H9 (cell line): Measurements from ENCODE around the gene SSTR3. TPM values are rescaled to one million over a fixed set of nuclear protein-coding genes. Genes with fewer than 3 reads are reported as not detected.

Experiments
- DNase-seq: peaks from one replicate; pipeline ENCODE4 v3.0.0-alpha.2; 2017
- H2AFZ ChIP-seq: one replicate; pipeline ENCODE4 v1.6.1; 2013; ENCODE audit warnings: mild to moderate bottlenecking, low read length, control low read depth, moderate library complexity
- H2AK5ac ChIP-seq: 2 replicates; pipeline ENCODE4 v1.6.1; 2013; ENCODE audit warnings: low read length, control low read depth, mixed read lengths; ENCODE audit not compliant: insufficient read length
- H2BK120ac ChIP-seq: one replicate; pipeline ENCODE4 v1.6.1; 2013; ENCODE audit warnings: low read depth, mild to moderate bottlenecking, low read length, control low read depth, inconsistent platforms; ENCODE audit not compliant: poor library complexity, severe bottlenecking
- H2BK12ac ChIP-seq: 2 replicates; pipeline ENCODE4 v1.6.1; 2013; ENCODE audit warnings: low read length, control low read depth, mixed read lengths, low read depth; ENCODE audit not compliant: insufficient read length
- H2BK15ac ChIP-seq: 2 replicates; pipeline ENCODE4 v1.6.1; 2013; ENCODE audit warnings: low read depth, low read length, control low read depth
- H2BK20ac ChIP-seq: one replicate; pipeline ENCODE4 v1.6.1; 2013; ENCODE audit warnings: low read depth, mild to moderate bottlenecking, low read length, control low read depth, inconsistent platforms; ENCODE audit not compliant: poor library complexity, severe bottlenecking
- H2BK5ac ChIP-seq: 2 replicates; pipeline ENCODE4 v1.6.1; 2013; ENCODE audit warnings: low read length, control low read depth, mixed read lengths; ENCODE audit not compliant: insufficient read length
- H3K14ac ChIP-seq: 2 replicates; pipeline ENCODE4 v1.6.1; 2013; ENCODE audit warnings: low read length, control low read depth; ENCODE audit not compliant: insufficient read depth
- H3K18ac ChIP-seq: 2 replicates; pipeline ENCODE4 v1.6.1; 2013; ENCODE audit warnings: low read depth, mild to moderate bottlenecking, mixed read lengths, low read length, control low read depth; ENCODE audit not compliant: insufficient read length
- H3K23ac ChIP-seq: 2 replicates; pipeline ENCODE4 v1.6.1; 2013; ENCODE audit warnings: low read length, control low read depth, mixed read lengths, low read depth; ENCODE audit not compliant: insufficient read length
- H3K23me2 ChIP-seq: 2 replicates; pipeline ENCODE4 v1.6.1; 2013; ENCODE audit warnings: low read depth, mild to moderate bottlenecking, mixed read lengths, low read length, control low read depth; ENCODE audit not compliant: insufficient read length, poor library complexity, severe bottlenecking
- H3K27ac ChIP-seq: 2 replicates; pipeline ENCODE4 v1.5.1; 2013; ENCODE audit warnings: low read length, control low read depth, mixed read lengths, low read depth; ENCODE audit not compliant: insufficient read length
- H3K27me3 ChIP-seq: 2 replicates; pipeline ENCODE4 v1.6.1; 2013; ENCODE audit warnings: low read length, control low read depth, inconsistent platforms; ENCODE audit not compliant: insufficient read depth
- H3K4ac ChIP-seq: 2 replicates; pipeline ENCODE4 v1.6.1; 2013; ENCODE audit warnings: low read depth, mild to moderate bottlenecking, control low read depth, inconsistent platforms, low read length, moderate library complexity
- H3K4me1 ChIP-seq: 2 replicates; pipeline ENCODE4 v1.6.1; 2013; ENCODE audit warnings: low read length, control low read depth, inconsistent platforms; ENCODE audit not compliant: insufficient read depth
- H3K4me2 ChIP-seq: 2 replicates; pipeline ENCODE4 v1.6.1; 2013; ENCODE audit warnings: low read length, control low read depth, mixed read lengths; ENCODE audit not compliant: insufficient read length, insufficient read depth
- H3K56ac ChIP-seq: 2 replicates; pipeline ENCODE4 v1.6.1; 2013; ENCODE audit warnings: low read depth, mild to moderate bottlenecking, mixed read lengths, low read length, control low read depth; ENCODE audit not compliant: insufficient read length
- H3K79me1 ChIP-seq: 2 replicates; pipeline ENCODE4 v1.6.1; 2013; ENCODE audit warnings: low read depth, mild to moderate bottlenecking, moderate library complexity, low read length, control low read depth, inconsistent platforms; ENCODE audit not compliant: insufficient read depth, poor library complexity, severe bottlenecking
- H3K79me2 ChIP-seq: 2 replicates; pipeline ENCODE4 v1.6.1; 2013; ENCODE audit warnings: low read length, control low read depth, inconsistent platforms; ENCODE audit not compliant: insufficient read depth
- H3K9ac ChIP-seq: 2 replicates; pipeline ENCODE4 v1.6.1; 2013; ENCODE audit warnings: low read length, control low read depth, mixed read lengths; ENCODE audit not compliant: insufficient read length; ENCODE audit errors: extremely low read depth
- H3K9me3 ChIP-seq: one replicate; pipeline ENCODE4 v1.6.1; 2013; ENCODE audit warnings: low read depth, low read length, inconsistent platforms; ENCODE audit not compliant: control insufficient read depth
- H3T11ph ChIP-seq: one replicate; pipeline ENCODE4 v1.6.1; 2013; ENCODE audit warnings: mild to moderate bottlenecking, low read length, control low read depth, inconsistent platforms
- H4K20me1 ChIP-seq: one replicate; pipeline ENCODE4 v1.6.1; 2013; ENCODE audit not compliant: control insufficient read depth, insufficient read length, insufficient read depth
- H4K5ac ChIP-seq: 2 replicates; pipeline ENCODE4 v1.6.1; 2013; ENCODE audit warnings: low read depth, mild to moderate bottlenecking, mixed read lengths, low read length, control low read depth; ENCODE audit not compliant: insufficient read length
- H4K8ac ChIP-seq: replicated peaks from 2 replicates; pipeline ENCODE4 v1.6.1; 2013; ENCODE audit warnings: low read length, control low read depth, mixed read lengths, low read depth; ENCODE audit not compliant: insufficient read length
- H4K91ac ChIP-seq: 2 replicates; pipeline ENCODE4 v1.6.1; 2013; ENCODE audit warnings: low read depth, mild to moderate bottlenecking, moderate library complexity, mixed read lengths, low read length, control low read depth; ENCODE audit not compliant: insufficient read length
- H3K27ac Mint-ChIP-seq, 3 experiments: 2 replicates in 2 of 3; 3 replicates in 1 of 3; pipeline ENCODE4 v1.8.0; 2020 to 2021; ENCODE audit warnings: mixed read lengths in 3 of 3, mild to moderate bottlenecking in 1 of 3, moderate library complexity in 1 of 3
- H3K27me3 Mint-ChIP-seq: 2 replicates; pipeline ENCODE4 v1.8.0; 2021; ENCODE audit warnings: low read depth, mild to moderate bottlenecking, moderate library complexity, mixed read lengths
- H3K36me3 Mint-ChIP-seq, 3 experiments: 2 replicates in 2 of 3; 3 replicates in 1 of 3; pipeline ENCODE4 v1.8.0; 2020 to 2021; ENCODE audit warnings: low read depth in 3 of 3, mixed read lengths in 3 of 3; ENCODE audit not compliant: insufficient read depth in 1 of 3
- H3K4me1 Mint-ChIP-seq, 2 experiments: 2 replicates each; pipeline ENCODE4 v1.8.0; 2020; ENCODE audit warnings: mixed read lengths in 2 of 2
- H3K4me3 Mint-ChIP-seq, 2 experiments: 2 replicates in 1 of 2; 3 replicates in 1 of 2; pipeline ENCODE4 v1.8.0; 2020 to 2021; ENCODE audit warnings: mild to moderate bottlenecking in 2 of 2, mixed read lengths in 2 of 2, moderate library complexity in 1 of 2
- H3K9me3 Mint-ChIP-seq, 2 experiments: 2 replicates in 1 of 2; 3 replicates in 1 of 2; pipeline ENCODE4 v1.8.0; 2020; ENCODE audit warnings: mild to moderate bottlenecking in 2 of 2, mixed read lengths in 2 of 2, moderate library complexity in 1 of 2
- CTCF ChIP-seq: fragments of 200-600 bp; sonication (generic); conservative IDR thresholded peaks from 3 replicates; pipeline ENCODE4 v1.8.0; 2021; ENCODE audit warnings: antibody characterized with exemption, mild to moderate bottlenecking
- WGBS: extraction: QIAGEN DNeasy Blood & Tissue Kit; methylation state at CpG from one replicate; pipeline ENCODE4 v1.1.7; 2013; ENCODE audit warnings: missing lambda C conversion rate, low lambda C conversion rate, mixed read lengths; ENCODE audit not compliant: insufficient read length; ENCODE audit errors: extremely low coverage; 5-methylcytosine and 5-hydroxymethylcytosine counted together
- total RNA-seq: library from RNA; stranded (reverse); gene quantifications from 2 replicates; pipeline ENCODE4 v1.2.1, GENCODE V29; 2021

Gene SSTR3
- total RNA-seq, 1 experiment from 2014 or later: 0.68 TPM

DNA sequence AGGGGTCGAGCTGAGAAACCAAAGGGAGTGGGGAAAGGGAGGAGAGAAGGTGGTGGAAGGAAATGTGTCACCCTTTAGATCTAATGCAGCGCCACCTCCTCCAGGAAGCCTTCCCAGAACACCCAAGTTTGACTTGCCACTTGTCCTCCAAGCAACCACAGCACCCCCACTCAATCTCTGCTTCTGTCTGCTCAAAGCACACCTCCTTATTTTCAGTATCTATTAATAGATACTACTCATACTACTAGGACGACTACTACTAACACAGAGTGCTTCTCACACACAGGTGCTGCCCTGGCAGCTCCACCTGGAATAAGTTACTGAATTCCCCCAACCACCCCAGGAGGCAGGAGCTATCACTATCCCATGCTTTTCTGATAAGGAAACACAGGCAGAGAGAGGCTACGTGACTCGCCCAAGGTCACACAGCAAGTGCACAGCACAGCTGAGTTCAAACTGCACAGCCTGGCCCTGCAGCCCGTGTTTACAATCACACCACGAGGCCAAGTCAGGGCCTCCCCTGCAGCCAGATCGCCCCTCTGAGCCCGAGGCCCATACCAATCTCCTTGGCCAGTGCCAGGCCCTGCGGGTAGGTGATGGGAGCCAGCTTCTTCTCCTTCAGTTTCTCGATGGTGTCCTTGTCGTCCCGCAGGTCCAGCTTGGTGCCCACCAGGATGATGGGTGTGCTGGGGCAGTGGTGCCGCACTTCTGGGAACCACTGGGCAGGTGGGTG, 18.6 kb upstream of the SSTR3 start:
- no peak overlapping the region for H3K4me3 Mint-ChIP-seq
- H3K9ac ChIP-seq: no peak overlapping the region
- no peaks in the 10 kb centered on the region for H3K23me2 ChIP-seq
- H2BK5ac ChIP-seq: no peak overlapping the region
- H4K91ac ChIP-seq: no peak overlapping the region
- no peak overlapping the region for H3K27ac ChIP-seq
- H3K23ac ChIP-seq: no peak overlapping the region
- no peak for DNase-seq
- H3K27ac Mint-ChIP-seq: no peak overlapping the region; a peak in 1 of 7 replicates
- no peak overlapping the region for H2BK20ac ChIP-seq
- H4K5ac ChIP-seq: no peak overlapping the region
- peaks cover 5 to 11% of the 10 kb centered on the region in 2 experiments for H3K4me1 Mint-ChIP-seq
- no peaks in the 10 kb centered on the region; a peak in 1 of 5 replicates for H3K9me3 Mint-ChIP-seq
- H3K27me3 Mint-ChIP-seq: peaks cover 10% of the 10 kb centered on the region
- no peaks in the 10 kb centered on the region for H3K79me2 ChIP-seq
- H3K79me1 ChIP-seq: no peaks in the 10 kb centered on the region
- no peaks in the 10 kb centered on the region for H3K36me3 Mint-ChIP-seq
- no peak overlapping the region for H2BK15ac ChIP-seq
- no peak overlapping the region for H2AFZ ChIP-seq
- no CpG with 5 or more reads among the region's 14 CpGs for WGBS
- H3K18ac ChIP-seq: no peak overlapping the region
- no peaks in the 10 kb centered on the region for H3K27me3 ChIP-seq
- H2BK120ac ChIP-seq: no peak overlapping the region
- H3K4me1 ChIP-seq: no peaks in the 10 kb centered on the region
- no peak overlapping the region for H3K4me2 ChIP-seq
- no peak overlapping the region for H3K4ac ChIP-seq
- no peak overlapping the region for H4K8ac ChIP-seq
- TF ChIP-seq CTCF: no peak
- H3K56ac ChIP-seq: no peak overlapping the region
- no peak overlapping the region for H3T11ph ChIP-seq
- no peak overlapping the region for H2BK12ac ChIP-seq
- no peak overlapping the region for H2AK5ac ChIP-seq
- no peak overlapping the region; the same call in 1 of the 2 replicates for H3K14ac ChIP-seq
- no peaks in the 10 kb centered on the region for H3K9me3 ChIP-seq
- H4K20me1 ChIP-seq: no peaks in the 10 kb centered on the region
